GM12892 (cell line): ENCODE data around the gene SPDYE1.

Experiments used
- POLR2A ChIP-seq: IDR thresholded peaks from 2 replicates; pipeline ENCODE4 v1.6.1; 2011; ENCODE audit warnings: low read depth, low read length, control low read depth
- TAF1 ChIP-seq: IDR thresholded peaks from 2 replicates; pipeline ENCODE4 v1.6.1; 2011; ENCODE audit warnings: low read depth, mild to moderate bottlenecking, control low read depth, low read length, borderline replicate concordance

DNA sequence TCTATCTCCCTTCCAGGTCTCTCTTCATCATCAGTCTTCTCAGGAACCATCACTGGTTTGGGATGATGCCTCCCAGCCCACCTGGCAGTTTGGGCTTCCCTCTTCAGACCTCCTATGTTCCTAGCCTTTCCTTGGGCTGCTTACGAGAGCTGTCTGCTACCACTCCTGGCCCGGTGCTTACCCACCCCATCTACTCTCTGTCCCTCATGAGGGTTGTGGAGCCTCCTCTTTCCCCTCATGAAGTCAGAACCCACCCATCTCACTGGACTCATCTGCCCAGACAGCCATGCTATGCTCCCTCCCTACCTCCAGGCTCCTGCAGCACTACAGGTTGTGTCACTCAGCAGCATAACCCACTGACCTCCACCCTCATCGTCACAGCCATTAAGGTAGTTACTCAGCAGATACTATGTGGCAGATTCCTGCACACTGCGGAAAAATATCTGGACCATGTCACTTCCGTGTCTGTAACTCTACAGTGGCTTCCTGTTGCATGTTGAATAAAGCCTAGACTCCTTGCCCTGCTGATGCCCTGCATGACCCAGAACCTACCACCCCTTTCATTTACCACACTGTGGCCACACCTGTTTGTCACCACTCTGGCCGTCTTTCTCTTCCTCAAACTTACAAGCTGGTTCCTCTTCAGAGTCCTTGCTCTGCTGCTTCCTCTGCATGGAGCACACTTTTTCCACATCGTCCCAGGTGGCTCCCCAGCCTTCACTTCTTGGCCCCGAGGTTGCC is 48.8 kb downstream of the SPDYE1 start:
- TF ChIP-seq POLR2A (no peak), TAF1 (no peak)
